Mesendoderm (in vitro differentiated cells): ENCODE data around the gene IL5.
A peak's percentile ranks its signal among the peaks of the same experiment; 100 is the strongest.
"Not testable (repeated sequence)": the region's sequence is repeated elsewhere in the genome, so short reads cannot be mapped to it uniquely, and the experiment has no call there.

Experiments used
- DNase-seq: peaks from one replicate; pipeline ENCODE4 v3.0.0; 2013
- H2AK5ac ChIP-seq: 2 replicates; pipeline ENCODE4 v1.6.1; 2013; ENCODE audit warnings: low read length, inconsistent platforms
- H2BK120ac ChIP-seq: 2 replicates; pipeline ENCODE4 v1.6.1; 2013; ENCODE audit warnings: low read depth, mild to moderate bottlenecking, low read length, moderate library complexity, mixed read lengths
- H2BK15ac ChIP-seq: replicated peaks from 2 replicates; pipeline ENCODE4 v1.6.1; 2013; ENCODE audit warnings: low read depth, mild to moderate bottlenecking, moderate library complexity
- H2BK5ac ChIP-seq: 2 replicates; pipeline ENCODE4 v1.6.1; 2013; ENCODE audit warnings: low read length, inconsistent platforms
- H3K18ac ChIP-seq: 2 replicates; pipeline ENCODE4 v1.6.1; 2013; ENCODE audit warnings: mild to moderate bottlenecking, low read length, mixed read lengths
- H3K23ac ChIP-seq: one replicate; pipeline ENCODE4 v1.6.1; 2013; ENCODE audit warnings: low read length
- H3K27ac ChIP-seq: 2 replicates; pipeline ENCODE4 v1.5.1; 2013; ENCODE audit warnings: low read depth, mild to moderate bottlenecking, inconsistent platforms, low read length, moderate library complexity
- H3K27me3 ChIP-seq: 2 replicates; pipeline ENCODE4 v1.6.1; 2013; ENCODE audit warnings: low read length, control low read depth, mild to moderate bottlenecking, inconsistent platforms; ENCODE audit not compliant: insufficient read depth, poor library complexity
- H3K36me3 ChIP-seq: 2 replicates; pipeline ENCODE4 v1.6.1; 2013; ENCODE audit warnings: low read length, inconsistent platforms; ENCODE audit not compliant: control insufficient read depth, insufficient read depth
- H3K4ac ChIP-seq: one replicate; pipeline ENCODE4 v1.6.1; 2013; ENCODE audit warnings: low read depth, mild to moderate bottlenecking, low read length, moderate library complexity
- H3K4me1 ChIP-seq: 2 replicates; pipeline ENCODE4 v1.6.1; 2013; ENCODE audit warnings: low read depth, low read length, inconsistent platforms; ENCODE audit not compliant: control insufficient read depth
- H3K4me2 ChIP-seq: 2 replicates; pipeline ENCODE4 v1.6.1; 2013; ENCODE audit warnings: low read length
- H3K4me3 ChIP-seq: 2 replicates; pipeline ENCODE4 v1.5.1; 2013; ENCODE audit warnings: mild to moderate bottlenecking, low read length
- H3K56ac ChIP-seq: one replicate; pipeline ENCODE4 v1.6.1; 2013; ENCODE audit warnings: low read length
- H3K79me1 ChIP-seq: 2 replicates; pipeline ENCODE4 v1.6.1; 2013; ENCODE audit warnings: low read length, inconsistent platforms
- H3K79me2 ChIP-seq: 2 replicates; pipeline ENCODE4 v1.6.1; 2013; ENCODE audit warnings: mild to moderate bottlenecking, low read length; ENCODE audit not compliant: control insufficient read depth, insufficient read depth
- H3K9ac ChIP-seq: 2 replicates; pipeline ENCODE4 v1.6.1; 2013; ENCODE audit warnings: low read length, inconsistent platforms
- H4K5ac ChIP-seq: one replicate; pipeline ENCODE4 v1.6.1; 2013; ENCODE audit warnings: low read length
- H4K8ac ChIP-seq: one replicate; pipeline ENCODE4 v1.6.1; 2013; ENCODE audit warnings: low read depth, mild to moderate bottlenecking, control low read depth, low read length, moderate library complexity
- WGBS: extraction: QIAGEN DNeasy Blood & Tissue Kit; methylation state at CpG from one replicate; pipeline ENCODE4 v1.1.7; 2013; ENCODE audit warnings: low lambda C conversion rate, missing lambda C conversion rate; ENCODE audit not compliant: insufficient coverage; ENCODE audit errors: extremely low coverage; 5-methylcytosine and 5-hydroxymethylcytosine counted together

Gene IL5

GRCh38 chr5:132524877-132525276, 18.4 kb downstream of the IL5 start:
- H3K9ac ChIP-seq, H3K4ac ChIP-seq, H3K79me2 ChIP-seq, H3K36me3 ChIP-seq, H2BK15ac ChIP-seq, H4K8ac ChIP-seq, H3K27me3 ChIP-seq, H3K56ac ChIP-seq, H3K4me2 ChIP-seq, H2AK5ac ChIP-seq, H3K4me1 ChIP-seq, H4K5ac ChIP-seq, H3K79me1 ChIP-seq, H3K23ac ChIP-seq, H2BK5ac ChIP-seq, H3K18ac ChIP-seq, DNase-seq, H2BK120ac ChIP-seq, H3K27ac ChIP-seq, H3K4me3 ChIP-seq: not testable (repeated sequence)
- no CpG with 5 or more reads among the region's 5 CpGs for WGBS

GRCh38 chr5:132522067-132522466, 21.3 kb downstream of the IL5 start:
- not testable (repeated sequence) for H4K8ac ChIP-seq, H3K4me1 ChIP-seq, H3K79me1 ChIP-seq, H2AK5ac ChIP-seq, H3K4me3 ChIP-seq, H3K79me2 ChIP-seq, H3K56ac ChIP-seq, H3K23ac ChIP-seq, H3K4ac ChIP-seq, H3K36me3 ChIP-seq, DNase-seq, H3K27ac ChIP-seq, H2BK5ac ChIP-seq, H3K9ac ChIP-seq, H4K5ac ChIP-seq, H2BK15ac ChIP-seq, H3K18ac ChIP-seq, H2BK120ac ChIP-seq, H3K27me3 ChIP-seq, H3K4me2 ChIP-seq
- no CpG with 5 or more reads among the region's 1 CpG for WGBS

GRCh38 chr5:132513618-132514336, 29.5 kb downstream of the IL5 start:
- H2BK120ac ChIP-seq, H2BK15ac ChIP-seq, H2AK5ac ChIP-seq, H3K36me3 ChIP-seq, H3K56ac ChIP-seq, H2BK5ac ChIP-seq, H3K27me3 ChIP-seq, H4K8ac ChIP-seq, H3K4ac ChIP-seq, H3K18ac ChIP-seq, H3K23ac ChIP-seq, H3K4me2 ChIP-seq, H3K4me3 ChIP-seq, DNase-seq, H4K5ac ChIP-seq, H3K79me1 ChIP-seq, H3K27ac ChIP-seq, H3K9ac ChIP-seq, H3K4me1 ChIP-seq, H3K79me2 ChIP-seq: not testable (repeated sequence)
- WGBS: no CpG with 5 or more reads among the region's 25 CpGs

GRCh38 chr5:132510076-132510475, 33.2 kb downstream of the IL5 start:
- no peak overlapping the region for H3K4me3 ChIP-seq
- H2BK120ac ChIP-seq: no peak overlapping the region
- DNase-seq: no peak
- H3K36me3 ChIP-seq: no peaks in the 10 kb centered on the region
- H3K4me1 ChIP-seq: no peaks in the 10 kb centered on the region
- no peak overlapping the region for H3K18ac ChIP-seq
- H2AK5ac ChIP-seq: no peak overlapping the region
- no peak overlapping the region for H3K56ac ChIP-seq
- no peak overlapping the region for H4K5ac ChIP-seq
- H3K27me3 ChIP-seq: no peaks in the 10 kb centered on the region
- no peak overlapping the region for H3K23ac ChIP-seq
- no peak overlapping the region for H3K9ac ChIP-seq
- H3K4me2 ChIP-seq: no peak overlapping the region
- H2BK5ac ChIP-seq: no peak overlapping the region
- no peak overlapping the region for H3K27ac ChIP-seq
- no peak overlapping the region for H3K4ac ChIP-seq
- no peaks in the 10 kb centered on the region for H3K79me1 ChIP-seq
- no peak overlapping the region for H4K8ac ChIP-seq
- H2BK15ac ChIP-seq: no peak overlapping the region
- H3K79me2 ChIP-seq: no peaks in the 10 kb centered on the region

- no peak overlapping the region for H3K56ac ChIP-seq
- H3K4ac ChIP-seq: no peak overlapping the region
- no peaks in the 10 kb centered on the region for H3K79me2 ChIP-seq
- peak; percentile 56 for DNase-seq
- no peaks in the 10 kb centered on the region for H3K27me3 ChIP-seq
- no peaks in the 10 kb centered on the region for H3K79me1 ChIP-seq
- no peak overlapping the region for H3K18ac ChIP-seq
- no peak overlapping the region for H3K4me3 ChIP-seq
- H3K36me3 ChIP-seq: no peaks in the 10 kb centered on the region
- no peak overlapping the region for H2AK5ac ChIP-seq
- no peak overlapping the region for H4K8ac ChIP-seq
- H3K27ac ChIP-seq: no peak overlapping the region
- H3K4me1 ChIP-seq: no peaks in the 10 kb centered on the region
- no peak overlapping the region for H2BK15ac ChIP-seq
- no peak overlapping the region for H2BK5ac ChIP-seq
- no CpG with 5 or more reads among the region's 1 CpG for whole genome bisulfite sequencing
- no peak overlapping the region for H2BK120ac ChIP-seq
- H3K9ac ChIP-seq: no peak overlapping the region
- no peak overlapping the region for H3K23ac ChIP-seq
- no peak overlapping the region for H4K5ac ChIP-seq
- no peak overlapping the region for H3K4me2 ChIP-seq
Measured at GRCh38 chr5:132506094-132506692, 37.1 kb downstream of the IL5 start.

- Histone ChIP-seq H3K23ac (no peak overlapping the region), H2BK5ac (no peak overlapping the region), H2BK120ac (no peak overlapping the region), H3K56ac (no peak overlapping the region), H3K27ac (no peak overlapping the region), H3K27me3 (no peaks in the 10 kb centered on the region), H2BK15ac (no peak overlapping the region), H4K8ac (no peak overlapping the region), H3K9ac (no peak overlapping the region), H3K4ac (no peak overlapping the region), H3K79me2 (no peaks in the 10 kb centered on the region), H4K5ac (no peak overlapping the region), H3K36me3 (no peaks in the 10 kb centered on the region), H3K4me2 (no peak overlapping the region), H3K4me3 (no peak overlapping the region), H3K79me1 (no peaks in the 10 kb centered on the region), H3K18ac (no peak overlapping the region), H2AK5ac (no peak overlapping the region), H3K4me1 (no peaks in the 10 kb centered on the region)
- WGBS: no CpG with 5 or more reads among the region's 2 CpGs
- no peak for DNase-seq
Measured at GRCh38 chr5:132505641-132506040, 37.7 kb downstream of the IL5 start.
